ENCODE results near the gene PLCL2.
A peak's percentile ranks its signal among the peaks of the same experiment; 100 is the strongest.

PLCL2 gene

DNA sequence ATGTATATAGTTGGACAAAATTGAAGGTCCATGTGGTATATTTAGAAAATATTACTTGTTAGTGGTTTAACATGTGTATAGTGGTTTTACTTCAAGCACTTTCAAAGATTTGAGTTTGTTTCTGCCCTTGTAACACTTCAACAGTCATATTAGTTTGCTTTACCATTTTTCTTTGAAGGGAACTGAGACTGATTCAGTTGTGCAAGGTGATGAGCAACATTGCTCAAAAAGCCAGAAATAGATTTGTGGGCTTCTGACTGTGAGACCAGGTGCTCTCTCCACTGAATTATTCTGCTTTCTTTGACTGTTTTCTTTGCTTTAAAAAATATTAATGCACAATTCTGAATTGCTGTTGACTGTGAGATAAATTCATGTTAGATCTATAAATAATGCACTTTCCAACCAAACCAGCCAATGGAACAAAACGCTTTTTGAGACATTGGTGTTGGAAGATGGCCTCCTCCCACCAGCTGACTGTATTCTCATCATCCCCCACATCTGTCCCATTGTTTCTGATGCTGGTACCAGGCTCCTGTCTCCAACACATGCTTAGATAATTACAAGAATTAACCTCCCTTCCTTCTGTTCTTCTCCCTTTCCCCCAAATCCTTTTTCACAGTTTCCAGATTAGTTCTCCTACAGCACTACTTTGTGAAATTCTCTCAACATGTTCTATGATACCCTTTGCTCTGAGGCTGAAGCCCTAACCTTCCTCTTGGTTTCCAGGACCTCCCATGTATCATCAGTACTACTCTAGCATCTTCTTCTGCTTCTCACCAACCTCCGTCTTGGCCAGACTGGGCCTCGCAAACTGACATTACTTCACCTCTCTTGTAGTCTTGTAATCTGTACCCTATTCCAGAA is 27.9 kb downstream of the PLCL2 start:
- Histone ChIP-seq H3K4me3 (ENCODE audit: low read depth, low read length, poor library complexity, severe bottlenecking) (peak overlapping the region; percentile 25), H2AFZ (ENCODE audit: low read length) (no peak overlapping the region), H3K27ac (ENCODE audit: low read depth, low read length, poor library complexity, severe bottlenecking) (peak overlapping the region; percentile 91)

DNA sequence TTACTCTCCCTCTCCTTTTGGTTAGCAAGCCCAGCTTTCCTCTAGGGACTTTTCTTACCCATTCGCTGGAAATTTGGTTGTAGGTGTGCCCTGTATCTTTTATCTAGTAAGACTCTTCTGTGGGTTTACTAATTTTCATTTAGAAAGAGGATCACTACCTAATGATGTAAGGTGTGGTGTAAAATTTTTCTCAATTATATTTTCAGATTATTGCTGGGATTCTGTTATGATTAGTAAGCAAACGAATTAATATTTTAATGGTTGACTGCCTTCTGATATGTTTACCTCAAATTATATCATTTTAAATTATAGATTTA is 28.5 kb downstream of the PLCL2 start:
- Histone ChIP-seq H3K36me3 (ENCODE audit: insufficient read depth, low read length) (0 out of 2 replicates have a peak, but pooled peaks cover 10% of the 10 kb centered on the region), H3K9me2 (ENCODE audit: low read depth, low read length) (no peaks in the 10 kb centered on the region), H2AFZ (ENCODE audit: low read length) (no peak overlapping the region), H3K9me3 (ENCODE audit: low read length) (no peaks in the 10 kb centered on the region), H4K20me1 (ENCODE audit: insufficient read depth, low read length) (no peaks in the 10 kb centered on the region), H3K27me3 (ENCODE audit: insufficient read depth, low read length) (no peaks in the 10 kb centered on the region), H3F3A (ENCODE audit: insufficient read depth, low read length) (peaks cover 17% of the 10 kb centered on the region), H3K4me2 (ENCODE audit: low read length) (peak overlapping the region; percentile 62), H3K79me2 (ENCODE audit: insufficient read depth, low read length) (peaks cover 98% of the 10 kb centered on the region), H3K9ac (ENCODE audit: low read length) (peak overlapping the region; percentile 26), H3K4me1 (ENCODE audit: insufficient read depth, low read length, severe bottlenecking) (peaks cover 79% of the 10 kb centered on the region), H3K27ac (ENCODE audit: low read depth, low read length, poor library complexity, severe bottlenecking) (peak overlapping the region; percentile 91), H3K4me3 (ENCODE audit: low read depth, low read length, poor library complexity, severe bottlenecking) (peak overlapping the region; percentile 25)
- no peak for TF ChIP-seq EZH2 (IDR thresholded peaks at IDR 0.05; ENCODE audit: borderline replicate concordance, low read length)
- TF ChIP-seq, protein P1, sequence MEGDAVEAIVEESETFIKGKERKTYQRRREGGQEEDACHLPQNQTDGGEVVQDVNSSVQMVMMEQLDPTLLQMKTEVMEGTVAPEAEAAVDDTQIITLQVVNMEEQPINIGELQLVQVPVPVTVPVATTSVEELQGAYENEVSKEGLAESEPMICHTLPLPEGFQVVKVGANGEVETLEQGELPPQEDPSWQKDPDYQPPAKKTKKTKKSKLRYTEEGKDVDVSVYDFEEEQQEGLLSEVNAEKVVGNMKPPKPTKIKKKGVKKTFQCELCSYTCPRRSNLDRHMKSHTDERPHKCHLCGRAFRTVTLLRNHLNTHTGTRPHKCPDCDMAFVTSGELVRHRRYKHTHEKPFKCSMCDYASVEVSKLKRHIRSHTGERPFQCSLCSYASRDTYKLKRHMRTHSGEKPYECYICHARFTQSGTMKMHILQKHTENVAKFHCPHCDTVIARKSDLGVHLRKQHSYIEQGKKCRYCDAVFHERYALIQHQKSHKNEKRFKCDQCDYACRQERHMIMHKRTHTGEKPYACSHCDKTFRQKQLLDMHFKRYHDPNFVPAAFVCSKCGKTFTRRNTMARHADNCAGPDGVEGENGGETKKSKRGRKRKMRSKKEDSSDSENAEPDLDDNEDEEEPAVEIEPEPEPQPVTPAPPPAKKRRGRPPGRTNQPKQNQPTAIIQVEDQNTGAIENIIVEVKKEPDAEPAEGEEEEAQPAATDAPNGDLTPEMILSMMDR (IDR thresholded peaks at IDR 0.05; ENCODE audit: low read length): no peak

More for the DNA sequence above, 27.9 kb downstream of the PLCL2 start:
- Histone ChIP-seq H4K20me1 (ENCODE audit: insufficient read depth, low read length) (no peaks in the 10 kb centered on the region), H3K4me1 (ENCODE audit: insufficient read depth, low read length, severe bottlenecking) (peaks cover 79% of the 10 kb centered on the region), H3K79me2 (ENCODE audit: insufficient read depth, low read length) (peaks cover 98% of the 10 kb centered on the region), H3F3A (ENCODE audit: insufficient read depth, low read length) (peaks cover 17% of the 10 kb centered on the region), H3K4me2 (ENCODE audit: low read length) (peak overlapping the region; percentile 62), H3K36me3 (ENCODE audit: insufficient read depth, low read length) (0 out of 2 replicates have a peak, but pooled peaks cover 10% of the 10 kb centered on the region), H3K9me3 (ENCODE audit: low read length) (no peaks in the 10 kb centered on the region), H3K27me3 (ENCODE audit: insufficient read depth, low read length) (no peaks in the 10 kb centered on the region), H3K9me2 (ENCODE audit: low read depth, low read length) (no peaks in the 10 kb centered on the region), H3K9ac (ENCODE audit: low read length) (peak overlapping the region; percentile 26)
- TF ChIP-seq, protein P1 (IDR thresholded peaks at IDR 0.05; ENCODE audit: low read length): no peak
- TF ChIP-seq EZH2 (IDR thresholded peaks at IDR 0.05; ENCODE audit: borderline replicate concordance, low read length): no peak

DNA sequence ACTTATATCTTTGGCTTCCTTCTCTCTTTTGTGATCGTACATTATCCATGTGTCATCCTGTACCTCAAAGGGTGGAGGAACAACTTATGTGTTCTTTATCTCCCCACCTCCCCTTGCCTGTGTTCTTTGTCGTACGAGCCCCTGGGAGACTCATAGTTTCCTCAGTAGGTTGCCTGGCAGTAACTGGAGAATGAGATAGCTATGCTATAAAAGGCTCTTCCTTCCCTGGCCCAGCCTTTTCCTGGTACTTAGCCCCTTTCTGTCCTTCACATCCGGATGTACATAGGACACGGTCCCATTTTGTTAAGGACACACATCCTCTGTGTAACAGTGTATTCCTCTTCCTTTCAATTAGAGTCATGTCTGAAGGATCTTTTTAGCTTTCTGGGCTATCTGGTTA is 32.1 kb downstream of the PLCL2 start:
- no peak overlapping the region for H3K4me3 ChIP-seq (ENCODE audit: low read depth, low read length, poor library complexity, severe bottlenecking)
- peaks cover 53% of the 10 kb centered on the region for H3K4me1 ChIP-seq (ENCODE audit: insufficient read depth, low read length, severe bottlenecking)
- no peaks in the 10 kb centered on the region for H3K27me3 ChIP-seq (ENCODE audit: insufficient read depth, low read length)
- no peak overlapping the region; the same call in 1 of the 2 replicates for H3K4me2 ChIP-seq (ENCODE audit: low read length)
- no peaks in the 10 kb centered on the region for H4K20me1 ChIP-seq (ENCODE audit: insufficient read depth, low read length)
- H3F3A ChIP-seq (ENCODE audit: insufficient read depth, low read length): peaks cover 16% of the 10 kb centered on the region; the same call in 1 of the 2 replicates
- peaks cover 7% of the 10 kb centered on the region; the same call in 1 of the 2 replicates for H3K36me3 ChIP-seq (ENCODE audit: insufficient read depth, low read length)
- TF ChIP-seq, protein P1 (IDR thresholded peaks at IDR 0.05; ENCODE audit: low read length): no peak
- TF ChIP-seq EZH2 (IDR thresholded peaks at IDR 0.05; ENCODE audit: borderline replicate concordance, low read length): no peak
- no peak overlapping the region for H2AFZ ChIP-seq (ENCODE audit: low read length)
- peaks cover 97% of the 10 kb centered on the region for H3K79me2 ChIP-seq (ENCODE audit: insufficient read depth, low read length)
- no peaks in the 10 kb centered on the region for H3K9me2 ChIP-seq (ENCODE audit: low read depth, low read length)
- H3K9me3 ChIP-seq (ENCODE audit: low read length): no peaks in the 10 kb centered on the region
- no peak overlapping the region for H3K9ac ChIP-seq (ENCODE audit: low read length)
- peak overlapping the region; percentile 3 for H3K27ac ChIP-seq (ENCODE audit: low read depth, low read length, poor library complexity, severe bottlenecking)

Data from OCI-LY1 (cell line).